ENCODE measurements around the gene CMBL.
"Not testable (repeated sequence)": the region's sequence is repeated elsewhere in the genome, so short reads cannot be mapped to it uniquely, and the experiment has no call there.

Gene CMBL

GRCh38 chr5:10310066-10310779 is 2.5 kb upstream of the CMBL start:
- no peak for DNase-seq

- DNase-seq: no peak
Observed at GRCh38 chr5:10308844-10309243, 1.1 kb upstream of the CMBL start.

- no peak for DNase-seq
Observed at GRCh38 chr5:10306806-10307205, 896 bp downstream of the CMBL start.

GRCh38 chr5:10306114-10306513 is 1.6 kb downstream of the CMBL start:
- DNase-seq: no peak

DNA sequence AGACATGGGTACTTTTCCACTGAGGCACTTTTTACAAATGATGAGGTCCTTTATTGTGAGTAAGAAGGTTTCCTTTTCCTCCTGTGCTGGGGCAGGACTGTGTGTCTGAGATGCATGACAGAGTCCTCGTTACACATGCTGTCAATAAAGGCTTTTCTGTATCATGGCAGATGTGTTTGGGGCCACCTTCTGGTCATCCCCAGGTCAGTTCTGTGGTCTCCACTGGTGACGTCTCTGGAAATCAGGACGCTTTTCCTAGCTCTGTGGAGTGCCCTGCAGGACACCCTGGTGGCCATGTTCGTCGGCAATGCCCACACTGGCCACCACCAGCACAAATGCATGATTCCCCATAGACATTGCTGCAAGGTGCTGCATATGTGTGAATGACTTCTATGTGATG is 2.8 kb downstream of the CMBL start:
- no peak for DNase-seq

- DNase-seq: no peak
Observed at GRCh38 chr5:10303699-10304170, 4.0 kb downstream of the CMBL start.

- no peak for DNase-seq
Observed at GRCh38 chr5:10303201-10303600, 4.5 kb downstream of the CMBL start.

DNA sequence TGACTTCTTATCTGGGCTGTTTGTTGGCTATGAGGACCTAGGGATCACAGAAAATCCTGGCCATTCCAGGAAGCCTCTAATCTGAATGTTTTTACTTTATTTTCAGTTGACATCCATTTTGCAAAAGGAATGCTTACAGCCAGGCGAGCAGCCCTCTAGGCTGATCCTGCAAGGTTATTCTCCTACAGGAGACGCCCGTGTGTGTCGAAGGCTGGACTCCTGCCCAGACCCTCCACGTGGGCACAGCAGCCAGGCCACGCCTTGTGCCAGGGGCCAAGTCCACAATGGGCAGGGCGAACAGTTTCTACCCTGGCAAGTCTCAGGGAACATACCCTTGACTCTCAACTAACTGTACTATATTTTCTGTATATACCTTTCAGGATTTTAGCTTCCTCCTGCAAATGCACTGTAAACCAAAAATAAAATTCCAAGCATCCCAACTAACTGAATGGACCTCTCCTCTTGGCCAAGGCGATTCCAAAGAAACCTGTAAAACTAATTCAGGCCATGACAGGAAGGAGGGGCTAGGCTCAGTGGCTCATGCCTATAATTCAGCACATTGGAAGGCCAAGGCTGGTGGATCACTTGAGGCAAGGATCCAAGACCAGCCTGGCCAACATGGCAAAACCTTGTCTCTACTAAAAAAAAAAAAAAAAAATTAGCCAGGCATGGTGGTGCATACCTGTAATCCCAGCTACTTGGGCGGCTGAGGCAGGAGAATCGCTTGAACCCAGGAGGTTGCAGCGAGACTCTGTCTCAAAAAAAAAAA is 5.7 kb downstream of the CMBL start:
- DNase-seq: no peak

DNA sequence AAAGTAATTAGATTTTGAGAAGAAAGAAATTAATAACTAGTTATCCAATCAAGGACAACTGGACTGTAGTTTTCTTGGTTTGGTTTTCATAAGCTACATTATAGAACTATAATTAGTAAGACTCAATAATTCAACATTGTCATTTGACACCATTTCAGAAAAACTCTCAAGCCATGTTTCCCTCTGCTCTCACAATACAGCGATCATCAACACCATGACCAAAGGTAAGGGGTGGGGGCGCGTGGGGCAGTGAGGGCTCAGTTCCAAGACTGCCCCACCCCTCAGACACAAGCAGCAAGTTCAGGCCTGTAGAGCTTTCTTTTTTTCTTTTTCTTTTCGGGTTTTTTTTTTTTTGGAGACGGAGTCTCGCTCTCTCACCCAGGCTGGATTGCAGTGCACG is 6.4 kb downstream of the CMBL start:
- DNase-seq: no peak

- DNase-seq: no peak
Observed at GRCh38 chr5:10300246-10300645, 7.5 kb downstream of the CMBL start.

DNA sequence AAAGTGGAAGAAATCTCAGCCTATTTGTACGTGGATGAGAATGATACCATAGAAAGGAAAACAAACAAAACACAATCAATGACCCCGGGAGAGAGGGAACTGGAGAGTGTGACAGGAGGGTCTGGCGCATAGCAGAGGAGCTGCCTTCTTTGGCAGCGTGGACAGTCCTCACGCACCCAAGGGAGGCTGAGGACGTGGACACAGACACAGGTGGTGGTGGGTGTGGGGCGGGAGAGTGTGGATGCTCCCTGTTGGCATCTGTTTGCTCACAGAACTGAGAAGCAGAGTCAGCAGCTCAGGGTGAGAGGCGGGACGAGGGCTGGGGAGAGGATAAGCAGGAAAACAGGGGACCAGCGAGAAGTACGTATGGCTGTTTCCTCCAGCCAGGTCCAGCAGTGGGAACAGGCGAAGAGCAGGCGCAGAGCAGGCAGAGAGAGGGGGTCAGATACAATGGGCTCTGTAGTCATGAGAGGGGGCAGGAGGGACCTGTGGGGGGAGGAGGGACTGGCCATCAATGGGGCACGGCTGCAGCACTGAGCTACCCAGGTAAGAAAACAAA is 10.0 kb downstream of the CMBL start:
- no peak for DNase-seq

- no peak for DNase-seq
Observed at GRCh38 chr5:10295619-10296326, 11.9 kb downstream of the CMBL start.

DNA sequence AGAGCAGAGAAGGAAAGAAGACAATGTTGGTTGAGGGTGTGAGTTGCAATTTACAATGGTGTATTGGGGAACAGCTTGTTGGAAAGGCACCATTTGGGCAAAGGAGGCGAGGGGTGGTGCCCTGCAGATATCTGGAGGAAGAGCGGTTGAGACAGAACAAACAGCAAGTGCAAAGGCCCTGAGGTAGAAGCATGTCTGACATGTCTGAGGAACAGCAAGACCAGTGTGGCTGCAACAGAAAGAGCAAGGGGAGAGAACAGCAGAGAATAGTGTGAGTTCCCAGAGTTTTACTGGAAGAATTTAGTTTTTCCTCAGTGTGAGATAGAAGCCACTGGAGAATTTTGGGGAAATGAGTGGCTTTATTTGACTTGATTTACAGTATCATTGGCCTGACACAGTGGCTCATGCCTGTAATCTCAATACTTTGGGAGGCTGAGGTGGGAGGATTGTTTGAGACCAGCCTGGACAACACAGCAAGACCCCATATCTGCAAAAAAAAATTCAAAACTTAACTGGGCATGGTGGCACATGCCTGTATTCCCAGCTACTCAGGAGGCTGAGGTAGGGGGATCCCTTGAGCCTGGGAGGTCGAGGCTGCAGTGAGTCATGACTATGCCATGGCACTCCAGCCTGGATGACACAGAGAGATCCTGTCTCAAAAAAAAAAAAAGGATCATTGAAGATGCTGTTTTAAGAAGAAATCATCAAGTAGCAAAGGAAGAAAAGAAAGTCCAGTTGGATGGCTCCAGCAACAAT is 13.6 kb downstream of the CMBL start:
- DNase-seq: no peak

- DNase-seq: no peak
Observed at GRCh38 chr5:10291692-10292339, 15.9 kb downstream of the CMBL start.

GRCh38 chr5:10290438-10290837 is 17.3 kb downstream of the CMBL start:
- no peak for DNase-seq

DNA sequence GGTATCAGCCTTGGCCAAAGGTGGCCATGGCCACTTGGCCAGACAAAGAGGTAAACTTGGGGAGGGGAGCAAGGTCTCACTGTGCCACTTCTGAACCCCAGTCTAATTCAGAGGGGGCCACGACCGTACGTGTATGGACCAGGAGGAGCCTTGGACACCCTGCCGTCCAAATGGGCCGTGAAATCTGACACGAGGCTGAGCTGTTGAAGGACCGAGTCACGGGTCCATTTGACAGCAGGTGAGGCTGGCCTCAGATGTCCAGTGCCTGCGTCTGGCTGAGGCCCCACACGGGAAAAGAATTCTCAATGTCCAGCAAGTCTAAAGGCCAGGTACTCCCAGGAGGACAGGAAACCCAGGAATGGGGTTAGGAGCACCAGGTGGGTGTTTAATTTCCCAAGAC is 17.7 kb downstream of the CMBL start:
- DNase-seq: no peak

- no peak for DNase-seq
Observed at GRCh38 chr5:10289353-10289752, 18.3 kb downstream of the CMBL start.

DNA sequence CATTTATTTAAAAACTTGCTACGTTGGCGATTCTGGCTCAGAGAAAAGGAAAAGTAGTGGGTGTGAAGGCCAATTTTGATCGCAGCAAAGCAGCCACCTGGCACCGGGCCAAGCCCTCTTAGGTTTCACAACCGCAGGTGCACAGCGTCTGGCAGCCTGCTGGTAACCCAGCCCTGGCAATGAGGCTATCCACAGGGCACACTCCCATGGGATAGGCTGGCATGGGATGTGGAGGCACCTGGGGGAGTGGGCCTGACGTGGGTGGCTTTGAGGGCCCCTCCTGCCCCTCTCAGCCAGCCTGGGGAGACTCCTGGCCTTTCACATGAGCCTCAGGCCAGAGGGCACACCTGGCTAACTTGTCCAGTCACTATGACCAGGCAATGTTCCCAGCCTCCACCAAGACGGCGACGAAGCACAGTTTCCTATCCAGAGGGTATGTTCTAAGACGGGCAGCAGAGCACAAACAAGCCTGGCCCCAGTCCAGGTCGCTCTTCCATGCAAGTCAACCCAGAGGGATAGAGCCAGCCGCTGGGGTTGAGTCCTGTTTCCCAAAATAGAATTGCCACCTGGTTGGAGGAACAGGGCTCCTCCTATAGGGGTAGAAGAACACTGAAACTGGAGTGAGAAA is 19.0 kb downstream of the CMBL start:
- peak; percentile 12 for DNase-seq

GRCh38 chr5:10286862-10287227 is 20.9 kb downstream of the CMBL start:
- DNase-seq: no peak

DNA sequence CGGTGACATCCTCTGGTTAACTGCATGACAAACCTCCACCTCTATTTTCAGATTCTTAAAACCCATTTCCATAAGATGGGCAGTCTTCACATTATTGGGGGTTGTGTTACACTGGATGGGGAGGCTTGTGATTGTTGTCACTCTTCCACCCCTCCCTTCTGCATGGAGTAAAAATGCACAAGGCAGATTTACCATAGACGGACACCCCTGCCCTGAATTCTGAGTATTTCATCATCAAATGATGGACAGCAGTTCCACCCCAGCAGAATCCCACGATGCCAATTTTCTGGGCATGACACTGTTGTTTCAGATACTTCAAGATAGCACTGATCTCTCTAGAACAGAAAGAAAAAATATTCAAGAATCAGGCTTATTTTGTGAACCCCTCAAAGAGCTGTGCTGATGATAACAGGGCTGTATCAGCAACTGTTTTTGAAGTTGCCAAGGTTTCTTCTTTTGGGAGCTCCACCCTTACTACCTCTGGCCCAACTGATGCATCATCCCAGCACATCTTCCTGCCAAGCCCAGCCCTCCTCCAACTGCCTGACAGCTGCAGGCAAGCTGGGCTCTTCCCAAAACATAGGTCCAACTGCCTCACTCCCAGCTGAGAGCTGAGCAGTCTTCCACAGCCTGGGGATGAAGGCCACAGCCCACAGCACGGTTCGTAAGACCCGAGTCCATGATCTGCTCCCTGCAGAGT is 21.4 kb downstream of the CMBL start:
- DNase-seq: no peak

- DNase-seq: not testable (repeated sequence)
Observed at GRCh38 chr5:10285362-10285761, 22.3 kb downstream of the CMBL start.
